Activated T-helper 1 cell treated with anti-CD3 and anti-CD28 coated beads, Interleukin-2, amount 50 U/mL, for 16 hours (primary cell): Measurements from ENCODE around the gene HEXIM1.
A peak's percentile ranks its signal among the peaks of the same experiment; 100 is the strongest.

Experiments used
- DNase-seq, 2 donors: peaks; one replicate each; pipeline ENCODE4 v3.0.0-alpha.2; 2020; ENCODE audit warnings: low read depth in 1 of 2, low spot score in 1 of 2

The HEXIM1 gene

GRCh38 chr17:45170931-45171337, 22.7 kb downstream of the HEXIM1 start:
- DNase-seq = no peak

- DNase-seq = no peak
Measured at GRCh38 chr17:45171338-45172231, 23.3 kb downstream of the HEXIM1 start.

GRCh38 chr17:45172232-45172540, 23.9 kb downstream of the HEXIM1 start:
- no peak for DNase-seq

- DNase-seq = no peak
Measured at GRCh38 chr17:45172541-45173286, 24.4 kb downstream of the HEXIM1 start.

GRCh38 chr17:45175759-45176115, 27.5 kb downstream of the HEXIM1 start:
- no peak for DNase-seq

- DNase-seq = no peak
Measured at GRCh38 chr17:45177563-45177962, 29.3 kb downstream of the HEXIM1 start.

- no peak for DNase-seq
Measured at GRCh38 chr17:45184144-45184543, 35.9 kb downstream of the HEXIM1 start.

GRCh38 chr17:45186801-45187354, 38.6 kb downstream of the HEXIM1 start:
- no peak for DNase-seq

GRCh38 chr17:45189009-45189408, 40.7 kb downstream of the HEXIM1 start:
- DNase-seq = no peak

GRCh38 chr17:45190503-45191255, 42.4 kb downstream of the HEXIM1 start:
- DNase-seq = no peak

- no peak for DNase-seq
Measured at GRCh38 chr17:45195424-45195823, 47.1 kb downstream of the HEXIM1 start.

- DNase-seq = no peak
Measured at GRCh38 chr17:45197108-45197507, 48.8 kb downstream of the HEXIM1 start.

- peak; percentile 73 to 82 for DNase-seq
Measured at GRCh38 chr17:45197555-45198334, 49.5 kb downstream of the HEXIM1 start.

- DNase-seq = no peak
Measured at GRCh38 chr17:45200701-45201100, 52.4 kb downstream of the HEXIM1 start.

- DNase-seq = no peak
Measured at GRCh38 chr17:45201457-45201856, 53.2 kb downstream of the HEXIM1 start.
